Measurements from ENCODE around the gene GMDS. TPM values are rescaled to one million over a fixed set of nuclear protein-coding genes. Genes with fewer than 3 reads are reported as not detected.

Gene GMDS
- total and polyA plus RNA-seq, 2 of the 4 experiments (the other 2 are of a cell fraction), result 7.3 to 21.9 TPM

DNA sequence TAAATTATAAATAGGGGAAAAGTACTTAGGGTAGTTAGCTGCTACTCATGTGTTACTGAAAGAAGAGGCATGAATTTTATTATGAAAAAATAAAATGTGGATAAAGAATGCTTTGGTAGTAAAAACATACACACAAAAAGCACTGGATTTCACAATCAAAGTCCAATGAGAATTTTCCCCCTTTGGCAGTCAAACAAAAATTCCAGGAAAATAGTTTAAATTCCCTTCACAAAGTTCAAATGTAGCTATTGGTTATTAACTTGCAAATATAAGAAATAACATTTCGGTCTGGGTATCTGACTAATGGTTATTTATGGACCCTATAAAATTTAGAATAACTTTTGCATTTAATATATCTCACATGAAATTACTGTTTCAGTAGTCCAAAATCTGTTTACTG, 425.2 kb downstream of the GMDS start:
- in situ Hi-C loops (cut with MboI; ENCODE audit: low sequenced_read_pairs), result no loop called here
- CTCF ChIA-PET, result interaction anchor here (1.1 to 1.4 kb wide), 2 partner anchors 9 to 18 kb away, joined by 4 to 5 read pairs; no protein-coding TSS in a partner anchor
- H2AK5ac ChIP-seq (ENCODE audit: low read depth, low read length), result no peak overlapping the region

More for the DNA sequence above, 425.2 kb downstream of the GMDS start:
- no peak overlapping the region for H3K4me3 ChIP-seq (ENCODE audit: insufficient read depth, low read depth, low read length)
- BruUV-seq (replicated peaks), result no TSS peak
- no peak overlapping the region for H3K27ac ChIP-seq (ENCODE audit: insufficient read depth, low read length)
- no peaks in the 10 kb centered on the region for H3K79me1 ChIP-seq (ENCODE audit: low read depth in 1 of 2, low read length in 2 of 2)
- no peak overlapping the region for H2AFZ ChIP-seq (replicated peaks; ENCODE audit: low read length, poor library complexity)
- TF ChIP-seq BHLHE40 (IDR thresholded peaks at IDR 0.05; ENCODE audit: low read depth, low read length), result no peak
- peak; percentile 91 for TF ChIP-seq CEBPB (IDR thresholded peaks at IDR 0.05; ENCODE audit: low read depth, low read length)
- no peak for TF ChIP-seq CHD1 (IDR thresholded peaks at IDR 0.05; ENCODE audit: low read depth, low read length)
- TF ChIP-seq SMC3 (IDR thresholded peaks at IDR 0.05; ENCODE audit: low read depth, low read length), result no peak
- H4K91ac ChIP-seq (ENCODE audit: insufficient read depth, low read depth, low read length), result no peak overlapping the region
- no peaks in the 10 kb centered on the region for H3K36me3 ChIP-seq (ENCODE audit: control insufficient read depth, insufficient read depth, low read length)
- no peaks in the 10 kb centered on the region for H3K9me3 ChIP-seq (ENCODE audit: control insufficient read depth, insufficient read depth, low read length)
- no peak overlapping the region for H3K14ac ChIP-seq (replicated peaks; ENCODE audit: low read depth, low read length)
- no peak overlapping the region for H2BK15ac ChIP-seq (ENCODE audit: low read depth, low read length)
- H3K4me1 ChIP-seq (ENCODE audit: control insufficient read depth, insufficient read depth, low read length), result peaks cover 11% of the 10 kb centered on the region
- no peaks in the 10 kb centered on the region for H3K27me3 ChIP-seq (ENCODE audit: control insufficient read depth, insufficient read depth, low read length)
- peak overlapping the region; percentile 13; the same call in 1 of the 2 replicates for H3K4me2 ChIP-seq (ENCODE audit: low read depth, low read length)
- H4K5ac ChIP-seq (ENCODE audit: low read depth, low read length), result no peak overlapping the region
- no CpG with 5 or more reads among the region's 1 CpG for WGBS, 2 experiments (ENCODE audit: extremely low coverage in 2 of 2, insufficient read length in 1 of 2)
- H4K8ac ChIP-seq (ENCODE audit: low read depth in 2 of 2, low read length in 2 of 2), result no peak overlapping the region
- no peak overlapping the region for H3K56ac ChIP-seq (ENCODE audit: extremely low read depth, insufficient read depth, low read length)
- no peak overlapping the region for H3K9ac ChIP-seq (ENCODE audit: low read depth, low read length)
- intact Hi-C loops (cut with micrococcal nuclease) (loop anchor here (10.0 kb wide), 1 partner anchor 285 kb away; no protein-coding TSS in a partner anchor), dilution Hi-C loops (cut with HindIII; ENCODE audit: low sequenced_read_pairs, unreplicated experiment) (no loop called here)
- H2AK9ac ChIP-seq (replicated peaks; ENCODE audit: low read depth, low read length, poor library complexity), result no peak overlapping the region
- DNase-seq, result peak; percentile 69
- H2BK20ac ChIP-seq (ENCODE audit: low read depth, low read length), result no peak overlapping the region
- POLR2A ChIA-PET (ENCODE audit: unreplicated experiment), result no interaction called here
- no peak overlapping the region for H3K23ac ChIP-seq (ENCODE audit: low read depth, low read length)
- peaks cover 2% of the 10 kb centered on the region; the same call in 1 of the 2 replicates for H3K9me1 ChIP-seq (ENCODE audit: insufficient read depth, low read length)
- peak; percentile 33 for ATAC-seq (ENCODE audit: low read depth)
- no peak overlapping the region for H3K18ac ChIP-seq (ENCODE audit: low read depth, low read length)
- no peak overlapping the region for H3K4ac ChIP-seq (ENCODE audit: low read depth, low read length)
- no peak overlapping the region for H2BK120ac ChIP-seq (ENCODE audit: low read depth, low read length)
- no peaks in the 10 kb centered on the region for H4K20me1 ChIP-seq (ENCODE audit: insufficient read depth, low read length)
- peak overlapping the region; percentile 33 for H2BK5ac ChIP-seq (ENCODE audit: low read depth, low read length, poor library complexity, severe bottlenecking)
